GM21825 (cell line): Measurements from ENCODE around the gene MCC.
"Not testable (repeated sequence)": the region's sequence is repeated elsewhere in the genome, so short reads cannot be mapped to it uniquely, and the experiment has no call there.

Experiments used
- ATAC-seq: cut with Tn5 transposase; IDR thresholded peaks from one replicate; pipeline ENCODE4 v1.9.1; 2021; ENCODE audit warnings: mild to moderate bottlenecking, moderate library complexity; ENCODE audit not compliant: unreplicated experiment

The MCC gene

DNA sequence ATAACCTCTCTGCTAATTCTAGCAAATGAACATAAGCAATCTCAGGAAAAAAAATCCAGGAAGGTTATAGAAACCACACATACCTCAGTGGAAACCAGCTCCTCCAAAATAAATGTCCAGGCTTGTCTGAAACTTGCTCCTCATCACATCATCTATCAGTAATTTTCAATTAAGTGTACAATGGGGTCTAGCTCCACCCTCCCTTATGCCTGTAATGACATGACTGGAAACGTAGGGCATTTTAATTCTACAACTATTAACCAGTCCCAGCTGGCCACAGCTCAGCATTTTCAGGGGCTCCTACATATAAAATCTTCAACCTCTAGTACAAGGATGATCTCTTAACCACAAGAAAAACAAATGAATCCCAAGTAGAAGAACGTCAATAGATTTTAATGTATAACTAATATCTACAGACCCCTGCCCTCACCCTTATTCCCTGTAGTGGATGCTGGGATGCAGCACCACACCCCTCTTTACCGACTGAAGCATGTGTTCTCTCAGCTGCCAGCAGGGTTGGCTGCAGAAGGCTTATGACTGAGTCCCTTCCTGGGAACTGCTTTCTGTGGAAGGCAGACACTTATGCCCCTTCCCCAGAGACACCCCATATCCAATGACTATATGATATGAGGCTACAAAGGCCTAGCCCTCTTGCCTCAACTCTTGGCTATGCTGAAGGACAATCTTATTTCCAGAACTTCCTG, 60.2 kb downstream of the MCC start:
- no peak for ATAC-seq

DNA sequence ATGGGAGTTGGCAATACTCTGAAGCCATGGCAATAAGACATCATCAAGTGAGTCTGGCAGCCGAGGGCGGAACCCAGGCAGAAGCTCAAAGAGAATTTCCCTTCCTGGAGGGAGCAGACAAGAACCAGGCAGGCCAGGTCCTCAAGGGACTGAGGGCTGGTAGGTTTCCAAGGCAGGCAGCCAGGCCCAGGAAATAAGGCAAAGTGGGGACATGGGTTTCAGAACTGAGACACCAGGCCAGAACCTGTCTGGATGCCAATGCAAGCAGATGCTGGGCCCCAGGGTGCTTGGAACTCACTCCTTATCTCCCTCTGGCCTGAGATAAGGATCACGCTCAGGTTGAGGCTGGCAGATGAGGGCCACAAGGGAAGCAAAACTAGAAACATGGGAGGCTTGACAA, 62.3 kb downstream of the MCC start:
- no peak for ATAC-seq

DNA sequence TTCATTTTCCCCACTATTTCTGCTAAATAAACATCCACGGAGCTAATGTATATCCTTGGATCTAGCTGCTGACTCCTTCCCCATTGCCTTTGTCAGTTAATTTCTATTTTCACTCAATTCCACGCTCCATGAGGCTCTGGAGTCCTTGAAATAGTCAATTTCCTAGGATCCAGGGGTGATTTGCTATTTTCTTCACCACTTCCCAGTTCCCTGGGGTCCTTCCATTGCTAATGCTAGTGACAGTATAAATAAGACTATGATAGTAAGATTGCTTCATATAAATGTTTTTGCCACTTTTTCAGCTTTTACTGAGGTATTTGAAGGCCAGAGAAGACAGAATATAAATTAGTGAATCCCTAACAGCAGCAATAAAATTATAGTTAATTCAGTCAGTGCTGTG, 66.6 kb downstream of the MCC start:
- no peak for ATAC-seq

DNA sequence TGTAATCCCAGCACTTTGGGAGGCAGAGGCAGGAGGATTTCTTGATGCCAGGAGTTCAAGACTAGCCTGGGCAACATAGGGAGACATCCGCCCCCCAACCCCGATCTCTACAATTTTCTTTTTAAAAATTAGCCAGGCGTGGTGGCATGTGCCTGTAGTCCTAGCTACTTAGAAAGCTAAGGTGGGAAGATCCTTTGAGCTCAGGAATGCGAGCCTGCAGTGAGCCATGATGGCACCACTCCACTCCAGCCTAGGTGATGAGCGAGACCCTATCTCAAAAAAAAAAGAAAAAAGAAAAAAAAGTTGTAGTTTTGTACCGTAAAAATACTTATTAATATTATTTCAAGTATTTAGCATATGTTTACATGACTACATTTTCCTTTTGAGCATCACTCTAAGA, 82.7 kb downstream of the MCC start:
- no peak for ATAC-seq

DNA sequence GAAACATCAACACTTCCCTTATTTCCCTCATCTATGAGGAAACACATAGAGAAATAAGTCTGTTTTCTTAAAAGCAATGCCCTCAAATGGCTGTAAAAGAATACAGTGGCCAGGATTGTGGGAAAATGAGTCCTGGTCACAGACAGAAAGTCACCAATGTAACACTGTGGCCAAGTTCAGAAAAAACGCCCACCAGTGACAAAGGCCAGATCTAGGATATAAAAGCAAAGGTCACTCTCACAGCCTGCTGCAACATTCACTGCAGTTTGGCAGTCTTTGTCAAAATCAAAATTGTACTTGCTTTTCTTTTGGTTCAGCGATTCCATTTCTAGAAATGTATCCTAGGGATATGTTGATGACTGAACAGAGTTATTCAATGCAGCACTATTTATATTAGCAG, 84.0 kb downstream of the MCC start:
- ATAC-seq: no peak

DNA sequence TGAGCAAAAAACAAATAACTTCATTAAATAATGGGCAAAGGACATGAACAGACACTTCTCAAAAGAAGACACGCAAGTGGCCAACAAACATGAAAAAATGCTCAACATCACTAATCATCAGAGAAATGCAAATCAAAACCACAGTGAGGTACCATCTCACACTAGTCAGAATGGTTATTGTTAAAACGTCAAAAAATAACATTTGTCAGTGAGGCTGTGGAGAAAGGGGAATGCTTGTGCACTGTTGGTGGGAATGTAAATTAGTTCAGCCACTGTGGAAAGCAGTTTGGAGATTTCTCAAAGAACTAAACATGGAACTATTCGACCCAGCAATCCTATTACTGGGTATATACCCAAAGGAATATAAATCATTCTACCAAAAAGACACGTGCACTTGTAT, 90.3 kb downstream of the MCC start:
- ATAC-seq: not testable (repeated sequence)

DNA sequence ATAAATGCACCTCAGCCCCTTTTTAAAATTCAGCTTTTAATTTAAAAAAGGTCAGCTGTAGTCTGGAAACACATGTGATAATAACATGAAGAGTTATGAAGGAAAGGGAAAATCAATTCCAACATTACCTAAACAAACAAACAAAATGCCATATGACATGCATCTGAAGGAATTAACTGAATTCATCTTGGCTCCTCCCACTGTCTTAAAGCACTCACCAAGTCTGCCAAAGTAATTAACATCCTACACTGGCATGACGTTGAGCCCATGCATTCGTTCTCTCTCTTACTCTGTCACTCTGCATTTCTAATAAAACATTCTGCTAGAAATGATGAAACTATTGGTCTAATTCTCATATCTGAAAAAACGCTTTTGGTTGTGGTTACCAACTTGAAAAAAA, 91.2 kb downstream of the MCC start:
- ATAC-seq: no peak

DNA sequence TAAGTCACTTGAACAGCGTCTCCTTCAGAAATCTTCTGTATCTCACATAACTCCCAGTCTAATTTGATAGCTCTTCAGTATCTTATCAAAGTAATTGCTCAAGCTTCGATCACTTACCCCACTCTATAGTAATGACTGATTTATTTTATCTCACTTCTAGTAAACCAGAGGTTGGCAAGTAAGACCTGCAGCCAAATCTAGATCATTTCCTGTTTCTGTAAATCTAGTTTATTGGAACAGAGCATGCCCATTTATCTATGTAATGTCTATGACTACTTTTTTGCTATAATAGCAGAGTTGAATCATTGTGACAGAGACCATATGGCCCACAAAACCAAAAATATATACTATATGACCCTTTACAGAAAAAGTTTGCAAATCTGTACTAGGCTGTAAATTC, 93.6 kb downstream of the MCC start:
- no peak for ATAC-seq

DNA sequence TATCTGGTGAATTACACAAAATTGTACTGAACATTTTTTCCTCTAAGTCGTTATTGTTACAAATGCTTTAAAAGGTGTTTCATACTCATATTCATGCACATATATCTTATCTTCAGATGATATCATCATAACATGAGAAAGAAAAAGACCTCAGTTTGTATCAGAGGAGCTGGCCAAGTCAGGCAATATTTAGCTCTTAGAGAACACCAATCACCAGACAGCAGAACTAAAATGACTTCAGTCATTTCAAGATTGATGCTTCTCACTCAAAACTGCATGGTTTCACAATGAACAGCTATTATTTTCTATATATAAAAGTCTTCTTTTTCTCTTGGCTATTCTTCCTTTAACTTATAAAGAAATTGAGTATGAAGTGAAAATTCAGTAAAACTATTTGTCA, 98.0 kb downstream of the MCC start:
- no peak for ATAC-seq

DNA sequence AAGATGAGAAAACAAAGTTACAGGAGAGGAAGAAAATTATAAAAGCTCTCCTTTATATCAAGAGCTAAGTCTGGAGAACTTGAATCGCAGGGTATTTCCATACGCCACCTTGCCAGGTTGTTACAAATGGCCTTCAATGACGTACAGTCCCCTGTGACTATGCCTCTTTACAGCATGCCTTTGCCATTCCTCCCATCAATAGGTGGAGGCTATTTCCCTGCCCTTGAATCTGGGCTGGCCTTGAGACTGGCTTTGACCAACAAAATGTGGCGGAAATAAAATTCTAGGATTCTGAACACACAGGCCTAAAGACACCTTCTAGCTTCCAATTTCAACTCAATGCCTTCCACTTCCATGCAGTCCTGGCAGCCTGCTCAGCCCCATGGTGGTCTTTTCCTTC, 99.1 kb downstream of the MCC start:
- ATAC-seq: no peak

DNA sequence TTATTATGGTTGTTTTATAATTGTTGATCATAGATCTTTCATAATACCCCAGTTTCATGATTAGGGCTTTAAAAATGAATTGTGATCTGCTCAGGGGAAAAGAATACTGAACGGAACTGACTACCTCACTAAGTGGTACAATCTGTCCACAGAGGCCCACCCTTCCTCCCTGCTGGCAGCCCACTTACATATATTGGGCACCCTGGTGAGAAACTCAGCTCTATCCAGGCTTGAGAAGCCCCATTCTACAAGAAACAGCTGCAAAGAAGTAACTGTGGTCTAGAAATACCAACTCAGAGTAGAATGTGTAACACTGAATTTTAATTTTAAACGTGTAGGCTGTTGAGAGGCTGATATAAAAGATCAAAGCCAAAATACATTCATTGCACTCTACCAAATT, 100.4 kb downstream of the MCC start:
- ATAC-seq: no peak

DNA sequence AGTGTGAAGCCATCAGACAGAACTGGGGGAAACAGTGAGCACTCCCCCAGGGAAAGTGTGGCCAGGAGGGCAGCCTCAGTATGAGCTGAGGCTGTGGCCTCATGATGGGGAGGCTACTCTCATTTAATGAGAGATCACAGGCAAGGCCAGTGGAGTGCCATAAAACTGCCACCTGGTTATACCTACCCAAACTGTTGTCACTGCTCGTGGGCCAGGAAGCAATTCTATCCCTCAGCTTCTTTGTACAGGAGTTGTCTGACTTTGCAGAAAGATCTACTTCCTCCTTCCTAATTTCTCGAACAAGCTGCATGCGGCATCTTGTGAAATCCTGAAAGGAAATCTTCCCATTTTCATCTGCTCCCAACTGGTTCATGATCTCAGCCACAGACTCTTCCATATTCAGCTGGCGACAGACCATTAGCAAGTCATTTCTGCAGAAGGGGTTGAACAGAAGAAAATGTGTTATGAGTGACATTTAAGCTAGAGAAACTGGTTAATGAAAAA, 103.4 kb downstream of the MCC start:
- no peak for ATAC-seq

DNA sequence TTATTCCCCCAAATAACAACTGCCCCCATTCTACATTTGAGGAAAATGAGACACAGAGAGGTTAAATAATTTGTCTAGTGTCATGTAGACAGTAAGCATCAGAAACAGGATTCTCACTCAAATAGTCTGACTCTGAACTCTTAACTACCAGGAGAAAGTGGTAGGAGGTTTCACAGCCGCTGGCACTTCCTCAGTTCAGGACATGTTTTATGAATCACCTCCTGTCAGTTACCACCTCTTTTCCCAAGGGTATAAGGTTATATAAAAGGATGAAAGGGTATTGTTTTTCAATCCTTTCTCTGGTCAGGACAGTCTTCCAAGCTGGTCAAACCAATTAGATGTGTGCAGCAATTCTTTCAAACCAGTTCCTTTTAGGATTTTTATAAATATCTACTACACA, 105.5 kb downstream of the MCC start:
- ATAC-seq: no peak

DNA sequence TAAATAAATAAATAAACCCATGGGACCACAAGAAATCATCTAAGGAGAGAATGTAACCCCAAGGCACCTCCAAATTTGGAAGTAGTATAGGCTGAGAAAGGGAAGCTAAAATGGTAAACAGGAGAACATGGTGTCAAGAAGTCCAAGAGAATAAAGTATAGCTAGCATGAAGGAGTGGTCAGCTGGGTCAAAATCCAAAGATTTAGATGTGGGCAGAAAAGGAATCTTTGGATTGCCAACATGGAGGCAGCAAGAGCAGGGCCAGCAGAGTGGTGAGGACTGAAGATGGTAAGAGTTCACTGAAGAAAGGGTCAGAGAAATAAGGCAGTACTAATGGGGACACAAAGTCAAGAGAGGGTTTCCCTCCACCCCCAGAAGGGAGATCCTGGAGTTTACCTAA, 106.5 kb downstream of the MCC start:
- no peak for ATAC-seq

DNA sequence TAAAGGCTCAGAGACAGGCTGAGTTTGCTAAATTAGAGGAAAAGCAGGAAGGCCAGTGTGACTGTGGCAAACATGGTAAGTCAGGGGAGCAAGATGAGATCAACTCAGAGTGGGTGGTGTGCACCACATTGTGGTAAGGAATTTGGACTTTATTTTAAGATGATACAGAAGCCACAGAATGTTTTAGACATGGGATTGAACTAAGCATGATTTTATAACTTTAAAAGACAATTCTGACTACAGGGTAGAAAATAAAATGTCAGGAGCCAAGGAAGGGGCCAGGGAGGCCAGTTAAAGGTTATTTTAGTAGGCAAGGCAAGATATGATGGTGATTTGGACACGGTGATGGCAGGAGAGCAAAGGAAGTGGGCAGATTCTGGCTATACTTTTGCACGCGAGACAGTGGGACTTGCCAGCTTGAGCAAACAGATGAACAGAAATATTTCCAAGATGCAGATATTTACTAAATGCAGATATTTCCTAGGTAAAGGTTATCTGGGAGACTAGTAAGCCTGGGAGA, 107.4 kb downstream of the MCC start:
- no peak for ATAC-seq

DNA sequence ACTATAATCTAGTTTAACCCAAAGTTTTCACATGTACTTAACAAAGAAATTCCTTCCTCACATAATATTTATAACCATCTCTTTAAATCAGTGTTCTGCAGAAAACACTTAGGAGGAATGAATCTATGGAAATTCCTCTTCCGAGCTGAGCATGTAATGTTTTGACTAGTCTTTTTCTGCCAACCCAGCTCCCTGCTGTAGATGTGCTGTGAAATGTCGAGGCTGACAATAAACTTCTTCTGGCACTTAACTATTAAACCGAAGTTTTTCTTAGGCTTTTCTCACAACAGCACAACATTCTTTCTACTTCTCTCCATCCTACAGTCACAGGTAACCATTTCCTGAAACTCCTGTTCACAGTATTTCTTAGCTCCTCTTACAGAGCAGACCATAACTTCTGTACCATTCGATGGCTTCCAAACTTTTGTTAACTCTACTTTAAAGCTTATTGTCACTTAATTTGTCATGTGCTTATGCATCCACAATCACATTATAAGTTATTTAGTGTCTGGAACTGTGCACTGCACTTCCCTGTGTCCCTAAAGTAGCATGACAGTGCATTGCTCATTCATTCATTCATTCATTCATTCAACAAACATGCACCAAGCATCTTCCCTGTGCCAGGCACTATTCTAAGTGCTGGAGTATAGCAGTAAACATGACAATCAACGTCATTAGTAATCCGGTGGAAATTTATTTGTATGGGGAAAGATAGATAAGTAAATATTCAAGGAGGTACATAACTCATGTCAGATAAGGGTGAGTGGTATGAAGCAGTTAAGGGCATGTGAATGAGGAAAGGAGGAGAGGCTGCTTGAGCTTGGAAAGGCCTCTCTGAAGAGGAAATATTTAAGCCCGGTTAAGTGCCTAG, 108.1 kb downstream of the MCC start:
- no peak for ATAC-seq

DNA sequence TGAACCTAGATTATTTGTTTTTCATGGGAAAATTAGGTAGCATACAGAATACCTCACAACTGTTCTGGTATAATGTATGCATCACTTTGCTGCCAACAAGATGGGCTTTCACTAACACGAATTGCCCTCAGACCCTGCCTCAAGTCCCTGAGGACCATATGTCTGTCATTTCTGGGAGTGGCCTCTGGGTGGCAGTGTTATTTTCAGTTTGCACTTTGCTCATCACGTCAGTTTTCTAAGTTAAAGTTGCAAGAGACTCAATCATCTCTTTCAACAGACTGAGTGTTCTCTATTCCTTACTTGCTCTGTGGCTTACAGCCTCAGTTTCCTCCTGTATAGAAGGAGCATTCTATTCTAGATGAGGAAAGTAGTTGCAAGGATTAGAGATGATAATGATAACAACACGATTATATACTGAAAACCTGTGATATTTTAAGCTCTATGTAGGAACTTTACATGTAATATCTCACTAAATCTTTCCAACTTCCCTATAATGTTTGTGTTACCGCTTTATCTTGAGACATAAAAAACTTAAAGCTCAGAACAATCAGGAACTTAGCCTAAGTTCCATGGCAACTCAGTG, 109.2 kb downstream of the MCC start:
- peak; percentile 78 for ATAC-seq

DNA sequence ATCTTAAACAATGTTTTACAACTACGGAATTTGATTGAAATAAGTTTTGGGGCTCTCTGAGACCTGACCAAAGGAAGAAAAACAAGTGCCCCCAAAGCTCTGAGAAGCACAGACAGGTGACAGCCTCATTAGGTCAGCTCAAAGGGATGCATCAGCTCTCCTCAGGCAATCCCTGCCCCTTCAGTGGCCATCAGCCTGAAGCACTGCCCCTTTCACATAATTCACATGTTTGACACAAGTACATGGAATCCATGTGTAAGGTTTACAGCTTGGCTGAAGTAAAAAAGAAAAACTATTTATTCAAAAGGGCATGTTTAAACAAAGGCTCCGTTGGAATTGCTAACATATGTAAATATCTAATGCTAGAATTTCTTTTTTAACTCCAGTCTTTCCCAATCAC, 109.7 kb downstream of the MCC start:
- no peak for ATAC-seq

DNA sequence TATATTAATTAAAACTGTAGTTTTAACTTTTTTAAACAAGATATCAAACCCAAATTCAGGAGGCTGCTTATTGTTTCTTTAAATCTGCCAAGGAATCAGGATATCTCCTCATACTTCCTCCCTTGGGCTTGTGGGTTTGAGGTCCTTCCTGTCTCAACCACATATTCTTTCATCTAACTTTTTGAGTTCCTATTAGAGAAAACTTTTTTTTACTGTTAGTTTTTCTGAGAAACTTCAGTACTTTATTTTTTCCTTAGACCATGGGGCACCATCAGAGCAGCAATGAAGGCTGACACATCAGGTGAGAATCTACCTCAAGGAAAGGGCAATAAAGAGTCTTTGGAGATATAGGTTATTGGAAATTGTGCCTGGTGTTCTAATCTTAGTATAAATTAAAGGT, 110.2 kb downstream of the MCC start:
- no peak for ATAC-seq

DNA sequence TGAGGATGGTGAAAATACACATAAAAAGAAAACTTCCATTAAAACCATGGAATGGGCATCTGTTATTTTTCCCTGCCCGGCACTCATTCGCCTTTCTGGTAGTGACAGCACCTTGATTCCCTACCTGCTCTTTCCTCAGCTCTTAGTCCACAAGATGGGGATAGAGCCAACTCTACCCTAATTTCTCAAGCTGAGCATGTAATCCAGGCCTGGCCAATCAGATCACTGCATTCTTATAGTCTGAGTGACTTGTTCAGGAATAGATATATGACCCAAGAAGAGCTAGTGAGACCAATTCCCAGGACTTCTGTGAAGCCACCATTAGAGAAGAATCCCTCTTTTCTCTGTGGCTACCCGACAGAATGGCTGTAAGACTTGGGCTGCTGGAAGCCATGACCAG, 111.6 kb downstream of the MCC start:
- ATAC-seq: no peak

DNA sequence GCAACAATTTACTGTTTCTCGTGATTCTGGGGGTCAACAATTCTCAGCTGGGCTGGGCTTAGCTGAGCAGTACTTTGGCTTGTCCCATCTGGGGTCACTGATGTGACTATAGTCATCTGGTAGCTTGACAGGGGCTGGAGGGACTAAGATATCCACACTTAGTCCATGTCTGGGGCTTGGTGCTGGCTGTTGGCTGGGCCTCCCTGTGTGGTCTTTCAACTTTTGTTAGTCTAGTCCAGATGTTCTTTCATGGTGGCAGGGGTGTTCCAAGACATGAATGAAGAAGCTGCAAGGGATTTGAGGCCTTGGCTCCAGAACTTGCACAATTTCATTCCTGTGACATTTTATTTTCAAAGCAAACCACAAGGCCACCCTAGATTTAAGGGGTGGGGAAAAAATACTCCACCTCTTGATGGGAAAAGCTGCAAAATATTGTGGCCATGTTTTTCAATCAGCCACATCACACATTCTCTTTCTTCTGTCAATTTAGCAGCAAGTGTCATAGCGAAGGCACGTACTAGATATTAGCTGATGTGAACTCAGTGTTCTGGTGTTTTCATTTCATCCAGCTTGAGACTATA, 112.7 kb downstream of the MCC start:
- ATAC-seq: no peak
